Mesenteric fat pad (tissue), 1 donor: ENCODE measurements around the gene PPP2R3A. TPM values are rescaled to one million over a fixed set of nuclear protein-coding genes. Genes with fewer than 3 reads are reported as not detected.
"Not testable (repeated sequence)": the region's sequence is repeated elsewhere in the genome, so short reads cannot be mapped to it uniquely, and the experiment has no call there.

Experiments used
- DNase-seq: peaks from one replicate; pipeline ENCODE4 v3.0.0-alpha.2; 2020; ENCODE audit warnings: low spot score
- total RNA-seq: library from RNA; stranded (reverse); fragmentation: NEBNext Ultra II Directional; extraction: Animal tissue kit (Norgen Biotek cat#: 25700); gene quantifications from one replicate; pipeline ENCODE4 v1.2.1, GENCODE V29; 2021
- donor health status: DM: yes; HTN: yes; CAD: no.

The PPP2R3A gene
- total RNA-seq, 1 donor from 2014 or later, result 7.8 TPM

- not testable (repeated sequence) for DNase-seq
Measured at GRCh38 chr3:136083641-136084382, 118.3 kb downstream of the PPP2R3A start.

DNA sequence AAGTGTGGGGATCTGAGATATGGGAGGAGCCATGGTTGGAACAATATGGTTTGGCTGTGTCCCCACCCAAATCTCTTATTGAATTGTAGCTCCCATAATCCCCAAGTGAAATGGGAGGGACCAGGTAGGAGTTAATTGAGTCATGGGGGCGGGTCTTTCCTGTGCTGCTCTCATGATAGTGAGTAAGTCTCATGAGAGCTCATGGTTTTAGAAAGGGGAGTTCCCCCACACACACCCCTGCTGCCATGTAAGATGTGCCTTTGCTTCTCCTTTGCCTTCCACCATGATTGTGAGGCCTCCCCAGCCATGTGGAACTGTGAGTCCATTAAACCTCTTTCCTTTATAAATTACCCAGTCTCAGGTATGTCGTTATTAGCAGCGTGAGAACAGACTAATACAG is 119.5 kb downstream of the PPP2R3A start:
- DNase-seq, result not testable (repeated sequence)

DNA sequence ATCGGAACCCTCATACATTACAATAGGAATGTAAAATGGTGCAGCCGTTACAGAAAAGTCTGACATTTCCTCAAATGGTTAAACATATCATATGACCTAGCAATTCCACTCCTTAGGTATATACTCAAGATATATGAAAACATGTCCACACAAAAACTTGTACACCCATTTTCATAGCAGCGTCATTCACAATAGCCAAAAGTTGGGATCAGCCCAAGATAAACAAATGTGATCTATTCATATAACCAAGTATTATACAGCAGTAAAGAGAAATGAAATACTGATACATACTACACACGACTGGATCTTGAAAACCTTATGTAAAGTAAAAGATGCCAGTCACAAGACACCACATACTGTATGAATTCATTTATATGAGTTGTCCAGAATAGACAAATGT is 128.2 kb downstream of the PPP2R3A start:
- DNase-seq, result no peak

- no peak for DNase-seq
Measured at GRCh38 chr3:136105044-136105443, 139.5 kb downstream of the PPP2R3A start.

GRCh38 chr3:136106101-136106500 is 140.6 kb downstream of the PPP2R3A start:
- DNase-seq, result no peak

DNA sequence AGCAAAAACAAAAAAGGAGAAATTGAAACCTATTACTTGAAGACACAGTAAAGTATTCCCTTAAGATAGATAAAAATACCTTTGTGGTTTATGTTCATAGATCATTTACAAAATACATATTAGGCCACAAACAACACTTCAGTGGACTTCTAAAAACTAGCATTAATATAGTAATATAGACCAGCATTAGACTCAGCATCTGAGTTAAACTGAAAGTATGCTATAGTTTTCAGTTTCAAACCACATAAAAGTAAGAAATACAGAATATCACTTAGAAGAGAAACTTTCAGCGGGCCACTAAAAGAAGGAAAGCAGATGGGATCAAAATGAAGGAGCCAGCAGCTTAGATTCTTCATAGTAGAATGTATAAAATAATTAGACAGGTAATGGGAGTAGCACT is 144.0 kb downstream of the PPP2R3A start:
- no peak for DNase-seq

GRCh38 chr3:136110481-136110880 is 145.0 kb downstream of the PPP2R3A start:
- DNase-seq, result no peak

DNA sequence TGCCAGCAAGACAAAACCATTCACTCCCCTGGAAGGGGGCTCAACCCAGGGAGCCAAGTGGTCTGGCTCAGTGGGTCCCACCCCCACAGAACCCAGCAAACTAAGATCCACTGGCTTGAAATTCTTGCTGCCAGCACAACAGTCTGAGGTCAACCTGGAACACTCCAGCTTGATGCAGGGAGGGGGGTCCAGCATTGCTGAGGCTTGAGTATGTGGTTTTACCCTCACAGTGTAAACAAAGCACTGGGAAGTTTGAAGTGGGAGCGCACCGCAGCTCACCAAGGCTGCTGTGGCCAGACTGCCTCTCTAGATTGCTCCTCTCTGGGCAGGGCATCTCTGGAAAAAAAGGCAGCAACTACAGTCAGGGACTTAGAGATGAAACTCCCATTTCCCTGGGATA is 148.9 kb downstream of the PPP2R3A start:
- no peak for DNase-seq

DNA sequence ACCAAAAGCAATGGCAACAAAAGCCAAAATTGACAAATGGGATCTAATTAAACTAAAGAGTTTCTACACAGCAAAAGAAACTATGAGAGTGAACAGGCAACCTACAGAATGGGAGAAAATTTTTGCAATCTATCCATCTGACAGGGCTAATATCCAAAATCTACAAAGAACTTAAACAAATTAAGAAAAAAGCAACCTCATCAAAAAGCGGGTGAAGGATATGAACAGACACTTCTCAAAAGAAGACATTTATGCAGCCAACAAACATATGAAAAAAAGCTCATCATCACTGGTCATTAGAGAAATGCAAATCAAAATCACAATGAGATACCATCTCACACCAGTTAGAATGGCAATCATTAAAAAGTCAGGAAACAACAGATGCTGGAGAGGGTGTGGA is 153.8 kb downstream of the PPP2R3A start:
- not testable (repeated sequence) for DNase-seq

GRCh38 chr3:136119783-136120182 is 154.3 kb downstream of the PPP2R3A start:
- not testable (repeated sequence) for DNase-seq

GRCh38 chr3:136120373-136121348 is 155.1 kb downstream of the PPP2R3A start:
- no peak for DNase-seq

GRCh38 chr3:136122006-136122405 is 156.5 kb downstream of the PPP2R3A start:
- DNase-seq, result no peak

- DNase-seq, result not testable (repeated sequence)
Measured at GRCh38 chr3:136131647-136132046, 166.1 kb downstream of the PPP2R3A start.

DNA sequence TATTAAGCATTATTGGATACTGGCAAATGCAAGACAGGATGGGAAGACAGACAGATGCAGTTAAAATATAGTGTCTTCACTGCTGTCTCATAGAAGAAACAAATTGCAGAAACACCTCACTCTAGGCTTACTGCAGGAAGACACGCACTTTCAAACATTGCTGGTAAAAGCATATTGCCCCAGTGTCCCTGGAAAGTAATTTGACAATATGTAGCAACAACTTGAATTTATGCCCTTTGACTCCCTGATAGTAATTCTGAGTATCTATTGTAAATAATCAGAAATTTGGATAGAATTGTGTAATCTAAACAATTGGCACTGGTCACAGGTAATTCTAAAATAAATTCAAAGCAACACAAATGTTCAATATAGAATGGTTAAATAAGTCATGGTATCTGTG is 168.6 kb downstream of the PPP2R3A start:
- no peak for DNase-seq

DNA sequence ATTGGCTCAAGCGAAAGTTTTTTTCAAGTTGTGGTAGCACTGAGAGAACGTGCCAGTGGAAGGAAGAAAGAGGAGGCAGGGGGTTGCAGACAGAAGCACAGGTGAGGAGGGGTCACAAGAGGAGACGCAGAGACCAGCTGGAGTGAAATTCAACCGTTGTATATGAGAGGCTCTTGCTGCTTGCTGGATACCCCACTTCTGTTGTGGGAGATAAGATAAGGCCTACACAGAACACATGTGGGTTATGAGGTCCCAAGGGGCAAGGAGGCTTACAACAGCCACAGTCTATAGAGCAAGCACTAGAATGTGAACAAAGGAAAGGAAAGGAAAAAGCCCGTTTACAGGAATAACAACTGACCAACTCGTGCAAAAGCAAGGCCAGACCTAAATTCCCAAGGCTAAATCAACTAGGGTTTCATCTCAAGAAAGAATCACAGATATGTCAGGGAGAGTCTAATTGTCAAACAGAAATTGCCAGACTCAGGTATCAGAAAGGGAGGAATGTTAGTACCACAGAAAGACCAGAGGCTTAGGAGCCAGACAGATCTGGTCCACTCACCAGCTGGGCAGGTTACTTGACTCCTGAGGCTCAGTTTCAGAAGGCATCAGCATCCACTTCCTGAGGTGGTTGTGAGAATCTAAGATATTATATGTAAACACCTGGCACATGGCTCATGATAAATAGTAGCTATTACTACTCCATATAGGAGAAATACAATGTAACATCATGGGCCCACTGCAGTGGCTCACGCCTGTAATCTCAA is 169.7 kb downstream of the PPP2R3A start:
- no peak for DNase-seq

DNA sequence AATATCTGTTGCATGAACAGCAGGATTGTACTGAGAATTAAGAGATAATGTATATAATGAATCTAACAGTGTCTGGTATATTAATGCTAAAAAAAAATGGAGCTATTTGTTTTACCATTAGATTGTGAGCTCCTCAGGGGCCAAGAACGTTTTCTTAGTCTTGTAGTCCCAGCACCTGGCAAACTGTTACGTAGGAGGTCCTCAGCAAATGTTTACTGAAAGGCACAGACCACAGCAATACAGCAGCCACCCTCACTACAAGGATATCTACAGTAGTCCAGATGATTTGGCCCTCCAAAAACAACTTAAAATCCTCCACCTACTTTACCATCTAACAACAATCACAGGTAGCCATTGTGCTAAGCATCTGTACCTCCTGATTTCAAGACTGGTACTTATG is 170.9 kb downstream of the PPP2R3A start:
- DNase-seq, result no peak

- DNase-seq, result no peak
Measured at GRCh38 chr3:136141291-136141785, 175.8 kb downstream of the PPP2R3A start.

DNA sequence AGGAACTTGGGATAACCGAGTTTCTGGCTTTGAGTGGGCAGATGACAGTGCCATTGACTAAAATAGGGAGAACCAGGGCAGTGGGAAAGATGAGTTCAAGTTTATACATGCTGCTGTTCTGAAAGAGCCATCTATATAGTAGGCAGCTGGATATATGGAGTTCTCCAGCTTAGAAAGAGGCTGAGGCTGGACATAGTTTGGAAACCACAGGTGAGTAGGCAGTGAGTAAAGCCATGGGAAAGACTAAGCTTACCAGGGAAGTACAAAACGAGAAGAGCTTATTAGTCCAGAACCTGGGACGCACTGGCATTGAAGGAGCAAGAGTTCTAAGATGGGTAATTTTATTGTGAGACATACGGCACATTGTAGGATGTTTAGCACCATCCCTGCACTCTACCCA is 176.4 kb downstream of the PPP2R3A start:
- no peak for DNase-seq

DNA sequence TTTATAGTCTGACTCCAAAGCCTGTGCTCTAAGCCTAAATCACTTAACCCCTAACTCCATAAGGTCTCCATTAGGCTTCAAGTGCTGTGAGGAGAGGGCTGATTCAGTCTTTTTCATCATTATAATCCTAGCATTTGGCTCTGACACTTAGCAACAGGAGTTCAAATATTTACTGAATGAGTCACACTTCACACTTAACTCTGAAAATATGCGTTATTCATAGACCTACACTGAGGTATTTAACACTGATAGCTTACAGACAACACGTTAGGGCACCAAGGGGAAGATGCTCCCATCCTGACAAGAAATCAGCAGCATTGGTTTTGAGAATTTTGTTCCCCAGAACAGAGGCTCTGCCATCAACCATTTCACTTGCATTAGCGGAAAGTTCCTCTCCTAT is 177.1 kb downstream of the PPP2R3A start:
- no peak for DNase-seq

DNA sequence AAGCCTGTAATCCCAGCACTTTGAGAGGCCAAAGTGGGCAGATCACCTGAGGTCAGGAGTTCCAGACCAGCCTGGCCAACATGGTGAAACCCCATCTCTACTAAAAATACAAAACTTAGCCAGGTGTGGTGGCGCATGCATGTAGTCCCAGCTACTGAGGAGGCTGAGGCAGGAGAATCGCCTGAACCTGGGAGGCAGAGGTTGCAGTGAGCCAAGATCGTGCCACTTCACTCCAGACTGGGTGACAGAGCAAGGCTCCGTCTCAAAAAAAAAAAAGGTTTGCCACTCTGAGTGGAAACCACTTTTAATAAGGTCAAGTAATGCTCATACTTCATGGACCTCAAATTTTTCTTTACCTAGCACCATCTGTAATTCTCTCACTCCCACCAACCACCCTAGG is 178.9 kb downstream of the PPP2R3A start:
- DNase-seq, result not testable (repeated sequence)
